Erythroblast (primary cell): ENCODE measurements around the gene FGD5.

Experiments
- GATA1 ChIP-seq: IDR thresholded peaks from 2 replicates; pipeline ENCODE4 v1.6.1; 2011; ENCODE audit warnings: low read depth, mild to moderate bottlenecking, control low read depth, low read length, moderate library complexity
- POLR2A ChIP-seq: IDR thresholded peaks from 2 replicates; pipeline ENCODE4 v1.6.1; 2011; ENCODE audit warnings: mild to moderate bottlenecking, low read length

DNA sequence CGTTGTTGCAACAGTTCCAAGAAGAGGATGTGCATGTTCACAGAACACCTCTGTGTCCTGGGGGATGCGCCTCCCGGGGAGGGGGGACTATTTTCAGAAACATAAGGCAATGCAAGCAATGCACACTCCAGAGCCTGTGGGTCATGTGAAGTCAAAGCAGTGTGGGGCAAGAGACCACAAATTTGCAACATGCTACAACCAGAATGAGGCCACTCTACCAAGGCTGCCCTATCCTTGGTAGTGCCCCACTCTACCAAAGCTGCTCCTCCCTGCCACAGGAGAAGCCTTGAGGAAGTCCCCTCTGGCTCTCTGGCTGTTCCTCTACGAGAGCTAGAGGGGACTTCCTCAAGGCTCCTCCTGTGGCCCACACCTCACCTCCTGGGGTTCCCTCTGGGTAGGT is 120.2 kb downstream of the FGD5 start:
- TF ChIP-seq POLR2A (no peak), GATA1 (no peak)
